PFSK-1 (cell line): ENCODE measurements around the gene FAM120B.

Experiments
- FOXP2 ChIP-seq: optimal IDR thresholded peaks from 2 replicates; pipeline ENCODE3; 2011; ENCODE audit warnings: borderline replicate concordance, control low read depth, inconsistent platforms; ENCODE audit not compliant: insufficient read depth; ENCODE audit errors: extremely low read length, extremely low read depth
- POLR2AphosphoS5 ChIP-seq: IDR thresholded peaks from 2 replicates; pipeline ENCODE4 v1.6.1; 2012; ENCODE audit warnings: low read depth, mild to moderate bottlenecking, control low read depth, low read length, moderate library complexity
- SIN3A ChIP-seq: IDR thresholded peaks from 2 replicates; pipeline ENCODE4 v1.6.1; 2012; ENCODE audit warnings: mild to moderate bottlenecking, low read length, moderate library complexity, borderline replicate concordance; ENCODE audit not compliant: insufficient read depth
- TAF1 ChIP-seq: IDR thresholded peaks from 2 replicates; pipeline ENCODE4 v1.6.1; 2012; ENCODE audit warnings: low read length, control low read depth, borderline replicate concordance; ENCODE audit not compliant: insufficient read depth
- TF ChIP-seq, protein P1 (sequence below), 2 experiments: IDR thresholded peaks; 2 replicates each; pipeline versions ENCODE4 v1.6.1 to v1.8.0; 2011 to 2012; ENCODE audit warnings: low read depth in 2 of 2, low read length in 2 of 2, control low read depth in 1 of 2, inconsistent platforms in 1 of 2, mild to moderate bottlenecking in 1 of 2, moderate library complexity in 1 of 2; ENCODE audit not compliant: insufficient read depth in 1 of 2

Gene FAM120B

DNA sequence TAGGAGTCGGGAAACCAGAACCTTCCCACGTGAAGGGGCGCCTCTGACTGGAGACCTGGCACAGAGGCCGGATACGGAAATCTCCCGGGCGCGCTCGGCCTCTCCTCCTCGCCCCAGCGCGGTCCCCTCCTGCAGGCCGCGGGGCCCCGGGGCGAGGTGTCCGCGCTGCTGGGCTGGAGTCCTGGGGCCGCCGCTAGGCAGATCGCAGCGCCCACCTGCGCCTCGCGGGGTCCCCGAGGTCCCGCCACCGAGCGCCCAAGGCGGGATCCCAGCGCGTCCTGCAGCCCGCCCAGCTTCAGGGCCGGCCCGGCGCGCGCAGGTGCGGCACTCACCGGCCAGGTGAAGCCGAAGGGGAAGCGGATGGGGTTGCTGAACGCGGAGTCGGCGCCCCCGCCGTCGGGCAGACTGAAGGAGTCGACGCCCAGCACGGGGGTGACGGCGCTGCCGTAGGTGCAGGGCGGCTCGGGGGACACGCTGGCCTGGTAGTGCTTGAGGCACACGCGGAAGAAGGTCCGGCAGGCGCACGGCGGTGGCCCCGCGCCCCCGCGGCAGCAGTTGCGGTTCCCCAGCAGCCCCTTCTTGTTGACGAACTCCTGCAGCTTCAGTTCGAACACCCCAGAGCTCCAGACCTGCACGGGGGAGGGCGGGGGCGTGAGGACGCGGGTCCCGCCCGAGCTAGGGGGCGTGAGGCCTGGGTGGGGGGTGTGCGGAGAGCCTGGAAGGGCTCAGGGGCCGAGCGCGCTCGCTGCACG lies 17.2 kb upstream of the FAM120B start:
- TF ChIP-seq POLR2AphosphoS5 (no peak), SIN3A (no peak), TAF1 (no peak), FOXP2 (no peak)
- TF ChIP-seq, protein P1, sequence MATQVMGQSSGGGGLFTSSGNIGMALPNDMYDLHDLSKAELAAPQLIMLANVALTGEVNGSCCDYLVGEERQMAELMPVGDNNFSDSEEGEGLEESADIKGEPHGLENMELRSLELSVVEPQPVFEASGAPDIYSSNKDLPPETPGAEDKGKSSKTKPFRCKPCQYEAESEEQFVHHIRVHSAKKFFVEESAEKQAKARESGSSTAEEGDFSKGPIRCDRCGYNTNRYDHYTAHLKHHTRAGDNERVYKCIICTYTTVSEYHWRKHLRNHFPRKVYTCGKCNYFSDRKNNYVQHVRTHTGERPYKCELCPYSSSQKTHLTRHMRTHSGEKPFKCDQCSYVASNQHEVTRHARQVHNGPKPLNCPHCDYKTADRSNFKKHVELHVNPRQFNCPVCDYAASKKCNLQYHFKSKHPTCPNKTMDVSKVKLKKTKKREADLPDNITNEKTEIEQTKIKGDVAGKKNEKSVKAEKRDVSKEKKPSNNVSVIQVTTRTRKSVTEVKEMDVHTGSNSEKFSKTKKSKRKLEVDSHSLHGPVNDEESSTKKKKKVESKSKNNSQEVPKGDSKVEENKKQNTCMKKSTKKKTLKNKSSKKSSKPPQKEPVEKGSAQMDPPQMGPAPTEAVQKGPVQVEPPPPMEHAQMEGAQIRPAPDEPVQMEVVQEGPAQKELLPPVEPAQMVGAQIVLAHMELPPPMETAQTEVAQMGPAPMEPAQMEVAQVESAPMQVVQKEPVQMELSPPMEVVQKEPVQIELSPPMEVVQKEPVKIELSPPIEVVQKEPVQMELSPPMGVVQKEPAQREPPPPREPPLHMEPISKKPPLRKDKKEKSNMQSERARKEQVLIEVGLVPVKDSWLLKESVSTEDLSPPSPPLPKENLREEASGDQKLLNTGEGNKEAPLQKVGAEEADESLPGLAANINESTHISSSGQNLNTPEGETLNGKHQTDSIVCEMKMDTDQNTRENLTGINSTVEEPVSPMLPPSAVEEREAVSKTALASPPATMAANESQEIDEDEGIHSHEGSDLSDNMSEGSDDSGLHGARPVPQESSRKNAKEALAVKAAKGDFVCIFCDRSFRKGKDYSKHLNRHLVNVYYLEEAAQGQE (IDR thresholded peaks at IDR 0.05; ENCODE audit: insufficient read depth in 1 of 2, low read depth in 2 of 2, low read length in 2 of 2): no peak

DNA sequence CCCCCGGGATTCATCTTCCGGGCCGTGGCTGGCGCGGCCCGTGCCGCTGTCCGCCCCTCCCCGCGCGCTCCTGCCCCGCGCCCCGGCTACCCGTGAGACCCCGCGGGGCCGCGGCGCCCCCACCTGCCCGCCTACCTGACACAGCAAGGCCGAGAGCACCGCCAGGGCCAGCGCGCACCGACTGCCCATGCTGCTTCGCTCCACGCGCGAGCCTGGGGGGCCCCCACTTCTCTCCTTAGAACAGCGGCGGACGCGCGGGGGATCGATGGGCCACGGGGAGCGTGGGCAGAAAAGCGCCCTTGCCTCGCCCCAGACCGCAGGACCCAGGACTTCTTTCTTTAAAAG lies 16.6 kb upstream of the FAM120B start:
- TF ChIP-seq POLR2AphosphoS5 (no peak), FOXP2 (no peak), SIN3A (no peak), TAF1 (no peak)
- TF ChIP-seq, protein P1 (IDR thresholded peaks at IDR 0.05; ENCODE audit: insufficient read depth in 1 of 2, low read depth in 2 of 2, low read length in 2 of 2): no peak

DNA sequence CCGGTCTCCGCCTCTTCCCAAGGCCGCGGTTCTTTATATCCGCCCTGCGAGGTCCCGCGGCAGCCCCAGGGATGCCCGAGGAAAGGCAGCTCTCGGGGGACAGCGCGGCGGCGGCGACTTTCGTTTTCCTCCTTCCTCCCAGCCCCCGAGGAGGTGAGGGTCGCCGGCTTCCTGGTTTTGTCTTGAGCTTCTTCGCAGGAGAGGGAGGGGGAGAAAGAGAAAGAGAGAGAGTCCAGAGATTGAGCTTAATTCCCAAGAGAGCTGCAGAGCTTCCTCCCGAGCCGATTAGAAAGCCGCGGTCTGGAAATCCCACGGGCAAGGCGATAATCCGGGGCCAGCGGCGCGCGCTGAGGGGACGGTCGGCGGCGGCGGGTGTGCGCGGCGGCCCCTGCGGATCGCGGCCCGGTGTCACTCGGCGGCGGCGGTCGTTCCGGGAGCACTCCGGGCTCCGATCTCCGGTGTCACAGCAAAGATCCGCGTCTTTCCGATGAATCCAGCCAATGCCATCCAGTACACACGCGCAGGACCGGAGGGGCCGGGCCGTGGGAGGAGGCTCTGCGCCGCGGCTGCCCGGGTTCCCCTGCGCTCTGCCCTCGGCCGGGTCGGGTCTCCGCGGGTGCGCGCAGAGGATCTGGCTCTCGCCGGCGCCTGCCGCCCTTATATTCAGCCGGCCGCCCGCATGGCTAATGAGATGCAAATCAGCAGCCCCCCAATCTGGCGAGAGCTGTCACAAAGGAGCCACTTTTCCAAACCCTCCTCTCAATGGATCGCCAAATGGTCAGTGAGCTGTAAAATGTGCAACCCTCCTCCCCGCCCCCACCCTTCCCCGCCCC lies 16.0 kb upstream of the FAM120B start, which contains the start of gene DLL1:
Gene DLL1, minus strand, starts transcription at position 783 of the 833 bp plus-strand sequence. CDS start 939 bp downstream, outside the sequence.
- TF ChIP-seq, protein P1 (IDR thresholded peaks at IDR 0.05; ENCODE audit: insufficient read depth in 1 of 2, low read depth in 2 of 2, low read length in 2 of 2): no peak
- no peak for TF ChIP-seq POLR2AphosphoS5
- TF ChIP-seq SIN3A: no peak
- TF ChIP-seq FOXP2: no peak
- no peak for TF ChIP-seq TAF1

DNA sequence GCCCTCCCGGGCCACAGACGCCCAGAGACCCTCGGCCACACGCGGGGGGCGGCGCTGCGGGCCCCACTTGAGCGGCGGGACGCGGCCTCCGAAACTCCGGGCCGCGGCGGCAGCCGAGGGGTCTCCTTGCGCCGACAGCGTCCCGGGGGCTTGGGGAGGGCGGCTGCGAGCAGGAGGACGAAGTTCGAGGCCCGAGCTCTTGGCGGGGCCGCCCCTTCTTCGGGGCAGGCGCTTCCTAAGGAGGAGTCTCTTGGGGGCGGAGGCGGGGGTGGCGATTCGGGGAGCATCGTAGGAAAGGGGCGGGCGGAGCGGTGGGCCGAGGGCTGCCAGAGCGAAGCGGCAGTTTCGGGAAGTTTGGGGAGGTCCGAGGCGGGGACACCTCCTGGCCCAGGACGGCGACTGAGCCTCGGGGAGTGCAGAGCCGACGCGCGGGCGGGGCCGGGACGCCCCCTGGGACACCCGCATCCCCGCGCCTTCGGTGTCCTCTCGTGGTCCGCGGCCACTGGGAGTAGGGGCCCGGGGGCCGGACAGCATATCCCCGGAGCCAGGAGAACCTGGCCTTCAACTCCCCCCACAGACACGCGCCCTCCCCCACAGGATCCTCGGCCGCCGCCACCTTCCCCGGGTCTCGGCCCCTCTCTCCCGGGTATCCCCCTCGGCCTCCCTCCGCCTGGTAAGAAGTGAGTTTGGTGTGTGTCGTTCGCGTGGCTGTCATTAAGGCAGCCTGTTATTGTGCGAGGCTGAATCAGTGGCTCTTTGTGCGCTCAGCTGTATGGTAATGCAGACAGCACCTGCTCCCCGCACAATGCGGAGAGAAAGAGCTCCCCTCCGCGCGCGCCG lies 15.1 kb upstream of the FAM120B start:
- TF ChIP-seq FOXP2 (no peak), SIN3A (no peak), POLR2AphosphoS5 (no peak), TAF1 (no peak)
- TF ChIP-seq, protein P1 (IDR thresholded peaks at IDR 0.05; ENCODE audit: insufficient read depth in 1 of 2, low read depth in 2 of 2, low read length in 2 of 2): no peak
